HG03439 (cell line): ENCODE data around the gene CAVIN2.
"Not testable (repeated sequence)": the region's sequence is repeated elsewhere in the genome, so short reads cannot be mapped to it uniquely, and the experiment has no call there.

Experiments used
- ATAC-seq: cut with Tn5 transposase; IDR thresholded peaks from one replicate; pipeline ENCODE4 v1.9.1; 2021; ENCODE audit warnings: mild to moderate bottlenecking, moderate library complexity; ENCODE audit not compliant: unreplicated experiment

The CAVIN2 gene

GRCh38 chr2:191803007-191803406 lies 43.9 kb downstream of the CAVIN2 start:
- ATAC-seq, result no peak

GRCh38 chr2:191802180-191802579 lies 44.7 kb downstream of the CAVIN2 start:
- ATAC-seq, result no peak

GRCh38 chr2:191800874-191801273 lies 46.0 kb downstream of the CAVIN2 start:
- ATAC-seq, result no peak

- ATAC-seq, result no peak
These were observed 47.4 kb downstream of the CAVIN2 start for GRCh38 chr2:191799526-191799925.

GRCh38 chr2:191797942-191798876 lies 48.7 kb downstream of the CAVIN2 start:
- no peak for ATAC-seq

- no peak for ATAC-seq
These were observed 49.4 kb downstream of the CAVIN2 start for GRCh38 chr2:191797500-191797899.

GRCh38 chr2:191795715-191796114 lies 51.2 kb downstream of the CAVIN2 start:
- ATAC-seq, result no peak

- no peak for ATAC-seq
These were observed 54.8 kb downstream of the CAVIN2 start for GRCh38 chr2:191791953-191792560.

GRCh38 chr2:191790737-191791136 lies 56.2 kb downstream of the CAVIN2 start:
- ATAC-seq, result no peak

GRCh38 chr2:191789796-191790195 lies 57.1 kb downstream of the CAVIN2 start:
- no peak for ATAC-seq

- ATAC-seq, result no peak
These were observed 60.2 kb downstream of the CAVIN2 start for GRCh38 chr2:191786694-191787093.

GRCh38 chr2:191785651-191786050 lies 61.2 kb downstream of the CAVIN2 start:
- not testable (repeated sequence) for ATAC-seq
